Measurements from ENCODE around the gene MAP7D3.
A peak's percentile ranks its signal among the peaks of the same experiment; 100 is the strongest.
"Not testable (repeated sequence)": the region's sequence is repeated elsewhere in the genome, so short reads cannot be mapped to it uniquely, and the experiment has no call there.

Gene MAP7D3

GRCh38 chrX:136251041-136251991 lies at the start of gene MAP7D3:
TSS of gene MAP7D3 (minus strand) at chrX:136251400. CDS start at chrX:136251358, 42 bp downstream.
- no peak for DNase-seq

DNA sequence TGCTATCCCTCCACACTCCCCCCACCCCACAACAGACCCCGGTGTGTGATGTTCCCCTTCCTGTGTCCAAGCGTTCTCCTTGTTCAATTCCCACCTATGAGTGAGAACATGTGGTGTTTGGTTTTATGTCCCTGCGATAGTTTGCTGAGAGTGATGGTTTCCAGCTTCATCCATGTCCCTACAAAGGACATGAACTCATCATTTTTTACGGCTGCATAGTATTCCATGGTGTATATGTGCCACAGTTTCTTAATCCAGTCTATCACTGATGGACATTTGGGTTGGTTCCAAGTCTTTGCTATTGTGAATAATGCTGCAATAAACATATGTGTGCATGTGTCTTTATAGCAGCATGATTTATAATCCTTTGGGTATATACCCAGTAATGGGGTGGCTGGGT lies 49.5 kb upstream of the MAP7D3 start, which contains the start of gene ADGRG4:
Gene ADGRG4 (plus strand): TSS at position 243 of the 400 bp plus-strand sequence. CDS start 7,815 bp downstream, outside the sequence.
- not testable (repeated sequence) for DNase-seq

- no peak for DNase-seq
Observed at GRCh38 chrX:136295380-136295779, 44.2 kb upstream of the MAP7D3 start.

DNA sequence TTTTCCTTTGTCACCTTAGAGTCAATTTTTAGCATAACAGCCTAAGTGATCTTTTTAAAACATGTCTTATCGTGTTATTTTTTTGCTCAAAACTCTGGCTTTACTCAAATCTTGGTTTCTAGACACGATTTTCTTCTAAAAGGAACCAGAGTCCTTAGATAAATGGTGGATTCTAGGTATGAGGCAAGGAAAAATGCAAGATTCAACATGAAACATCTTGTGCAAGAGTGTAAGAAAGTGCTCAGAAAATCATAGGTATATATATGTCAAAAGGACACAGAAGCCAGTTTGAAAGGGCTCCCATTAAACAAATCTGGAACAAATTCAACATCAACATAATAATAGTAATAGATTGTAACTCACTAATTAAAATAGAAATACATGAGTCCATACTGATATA lies 41.5 kb upstream of the MAP7D3 start:
- DNase-seq = no peak

DNA sequence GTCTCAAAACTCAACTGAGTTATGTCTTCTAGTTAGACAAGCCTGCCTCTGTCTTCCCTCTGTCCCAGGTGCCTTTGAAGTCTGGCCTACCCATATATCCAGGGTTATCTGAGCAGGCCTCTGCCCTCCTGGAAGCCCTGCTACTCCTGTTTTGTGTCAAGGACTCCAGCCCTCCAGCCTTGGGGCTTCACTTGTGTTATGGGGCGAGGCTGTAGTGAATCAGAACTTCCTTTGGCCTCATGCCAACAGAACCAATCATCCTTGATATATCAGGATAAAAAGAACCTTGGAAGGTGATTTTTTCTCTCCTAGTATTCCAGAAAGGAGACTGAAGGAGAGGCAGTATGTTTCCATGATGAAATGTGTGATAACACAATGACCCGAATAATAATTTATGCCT lies 40.6 kb upstream of the MAP7D3 start:
- DNase-seq = no peak

DNA sequence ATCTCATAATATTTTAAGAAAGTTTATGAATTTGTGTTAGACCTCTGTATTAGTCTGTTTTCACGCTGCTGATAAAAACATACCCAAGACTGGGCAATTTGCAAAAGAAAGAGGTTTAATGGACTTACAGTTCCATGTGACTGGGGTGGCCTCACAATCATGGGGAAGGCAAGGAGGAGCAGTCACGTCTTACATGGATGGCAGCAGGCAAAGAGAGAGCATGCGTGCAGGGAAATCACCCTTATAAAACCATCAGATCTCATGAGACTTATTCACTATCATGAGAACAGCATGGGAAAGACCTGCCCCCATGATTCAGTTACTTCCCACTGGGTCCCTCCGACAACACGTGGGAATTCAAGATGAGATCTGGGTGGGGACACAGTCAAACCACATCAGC lies 35.2 kb upstream of the MAP7D3 start:
- DNase-seq = not testable (repeated sequence)

- DNase-seq = no peak
Observed at GRCh38 chrX:136275553-136275952, 24.4 kb upstream of the MAP7D3 start.

- DNase-seq = no peak
Observed at GRCh38 chrX:136273986-136274385, 22.8 kb upstream of the MAP7D3 start.

DNA sequence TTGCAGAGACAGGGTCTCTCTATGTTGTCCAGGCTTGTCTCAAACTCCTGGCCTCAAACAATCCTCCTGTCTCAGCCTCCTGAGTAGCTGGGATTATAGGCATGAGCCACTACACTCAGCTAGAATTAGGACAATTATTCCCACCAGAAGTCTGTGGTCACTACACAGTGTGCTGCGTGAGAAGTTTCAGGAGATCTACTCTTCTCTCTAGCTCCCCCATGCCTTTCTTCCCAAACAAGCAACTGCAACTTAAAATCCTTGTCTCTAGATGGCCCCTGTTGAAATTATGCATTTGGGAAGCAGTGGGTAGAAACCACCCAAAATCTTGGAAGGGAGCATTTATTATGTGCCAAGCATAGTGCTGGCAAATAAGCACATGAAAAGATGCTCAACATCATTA lies 21.1 kb upstream of the MAP7D3 start:
- no peak for DNase-seq

- DNase-seq = no peak
Observed at GRCh38 chrX:136271300-136271699, 20.1 kb upstream of the MAP7D3 start.

GRCh38 chrX:136269921-136270320 lies 18.7 kb upstream of the MAP7D3 start:
- no peak for DNase-seq

- peak; percentile 11 for DNase-seq
Observed at GRCh38 chrX:136268051-136269048, 17.1 kb upstream of the MAP7D3 start.

GRCh38 chrX:136266828-136267227 lies 15.6 kb upstream of the MAP7D3 start:
- no peak for DNase-seq

DNA sequence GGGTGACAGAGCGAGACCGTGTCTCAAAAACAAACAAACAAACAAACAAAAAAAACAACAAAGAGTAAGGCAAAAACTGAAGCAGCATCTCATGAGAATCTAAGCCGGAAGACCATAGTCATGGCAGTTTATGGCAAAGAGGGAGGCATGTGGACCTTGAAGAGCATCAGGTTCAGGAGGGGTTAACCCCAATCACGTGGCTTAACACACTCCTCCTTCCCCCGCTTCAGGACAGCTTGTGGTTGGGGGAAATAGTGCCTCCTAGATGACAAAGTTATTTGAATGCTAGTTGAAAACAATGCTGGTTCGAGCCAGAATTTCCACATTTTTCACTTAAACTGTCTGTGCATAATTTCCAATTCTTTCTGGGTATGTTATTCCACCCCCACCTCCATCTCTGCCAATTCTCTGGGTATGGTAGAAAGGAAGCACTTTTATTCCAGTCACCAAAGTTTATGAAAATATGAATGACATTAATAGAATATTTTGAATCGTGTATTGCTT lies 11.7 kb upstream of the MAP7D3 start:
- no peak for DNase-seq

GRCh38 chrX:136262243-136262642 lies 11.0 kb upstream of the MAP7D3 start:
- no peak for DNase-seq

DNA sequence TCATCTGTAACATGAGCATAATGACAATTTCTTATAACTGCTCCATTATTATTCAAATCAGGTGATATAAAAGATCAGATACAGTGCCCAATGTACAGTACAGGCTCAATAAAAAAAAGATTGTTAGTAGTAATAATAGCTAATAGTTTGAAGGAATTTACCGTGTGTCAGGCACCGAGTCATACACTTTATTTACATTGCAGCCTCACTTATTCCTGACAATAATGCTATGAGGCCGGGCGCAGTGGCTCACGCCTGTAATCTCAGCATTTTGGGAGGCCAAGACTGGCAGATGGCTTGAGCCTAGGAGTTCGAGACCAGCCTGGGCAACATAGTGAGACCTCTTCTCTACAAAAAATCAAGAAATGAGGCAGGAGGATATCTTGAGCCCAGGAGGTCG lies 10.1 kb upstream of the MAP7D3 start:
- no peak for DNase-seq

GRCh38 chrX:136260776-136261175 lies 9.6 kb upstream of the MAP7D3 start:
- DNase-seq = peak; percentile 42

GRCh38 chrX:136259543-136259942 lies 8.3 kb upstream of the MAP7D3 start:
- DNase-seq = no peak

- no peak for DNase-seq
Observed at GRCh38 chrX:136258951-136259350, 7.8 kb upstream of the MAP7D3 start.

GRCh38 chrX:136256026-136256425 lies 4.8 kb upstream of the MAP7D3 start:
- DNase-seq = no peak

- no peak for DNase-seq
Observed at GRCh38 chrX:136255541-136255940, 4.3 kb upstream of the MAP7D3 start.

- DNase-seq = no peak
Observed at GRCh38 chrX:136250191-136251040, 784 bp downstream of the MAP7D3 start.
